GM20000 (cell line): ENCODE data around the gene VPS13D.

Experiments
- DNase-seq: peaks from one replicate; pipeline ENCODE4 v3.0.0; 2012; ENCODE audit warnings: low spot score
- TF ChIP-seq, protein P1 (sequence below): IDR thresholded peaks from 2 replicates; pipeline ENCODE4 v1.5.1; 2012; ENCODE audit warnings: mild to moderate bottlenecking, control low read depth; ENCODE audit errors: extremely low read depth, missing control alignments

The VPS13D gene

DNA sequence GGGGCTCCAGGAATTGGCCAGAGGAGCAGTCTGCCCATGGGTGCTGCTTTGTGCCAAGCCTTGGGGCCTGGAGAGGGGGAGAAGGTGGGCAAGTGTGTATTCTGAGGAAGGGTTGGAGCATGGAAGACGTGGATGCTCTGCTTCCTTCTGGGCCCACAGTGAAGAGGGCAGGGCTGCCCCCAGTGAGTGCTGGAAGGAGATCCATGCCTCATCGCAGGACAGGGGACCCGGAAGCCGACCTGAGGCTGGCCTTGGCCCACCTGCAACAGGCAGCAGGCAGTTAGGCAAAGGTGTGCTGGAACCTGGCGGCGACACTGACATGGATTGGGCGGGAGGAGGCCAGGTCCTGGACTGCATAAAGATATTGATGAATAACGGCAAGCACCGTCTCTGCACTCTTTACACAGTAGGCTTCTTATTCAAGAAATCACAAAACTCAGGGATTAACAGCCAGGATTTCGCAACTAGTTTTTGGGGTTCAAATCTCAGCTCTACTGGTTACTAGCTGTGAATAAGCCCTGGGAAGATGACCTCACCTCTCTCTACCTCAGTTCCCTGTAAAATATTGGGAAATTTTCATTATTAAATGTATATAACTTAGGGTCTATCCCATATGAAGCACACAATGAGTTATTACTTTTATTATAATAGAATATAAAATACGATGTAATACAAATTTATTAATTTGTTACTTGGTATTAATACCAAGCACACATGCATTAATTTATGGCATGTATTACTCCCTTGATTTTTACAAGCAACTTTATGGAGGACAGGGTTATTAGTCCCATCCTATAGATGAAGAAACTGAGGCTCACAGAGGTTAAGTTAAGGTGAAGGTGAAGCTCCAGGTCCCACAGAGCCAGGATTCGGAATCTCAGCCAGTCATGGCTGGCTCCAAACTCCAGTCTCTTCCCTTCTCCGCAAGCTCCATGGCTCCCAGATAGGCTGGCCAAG lies 325.9 kb downstream of the VPS13D start:
- TF ChIP-seq, protein P1, sequence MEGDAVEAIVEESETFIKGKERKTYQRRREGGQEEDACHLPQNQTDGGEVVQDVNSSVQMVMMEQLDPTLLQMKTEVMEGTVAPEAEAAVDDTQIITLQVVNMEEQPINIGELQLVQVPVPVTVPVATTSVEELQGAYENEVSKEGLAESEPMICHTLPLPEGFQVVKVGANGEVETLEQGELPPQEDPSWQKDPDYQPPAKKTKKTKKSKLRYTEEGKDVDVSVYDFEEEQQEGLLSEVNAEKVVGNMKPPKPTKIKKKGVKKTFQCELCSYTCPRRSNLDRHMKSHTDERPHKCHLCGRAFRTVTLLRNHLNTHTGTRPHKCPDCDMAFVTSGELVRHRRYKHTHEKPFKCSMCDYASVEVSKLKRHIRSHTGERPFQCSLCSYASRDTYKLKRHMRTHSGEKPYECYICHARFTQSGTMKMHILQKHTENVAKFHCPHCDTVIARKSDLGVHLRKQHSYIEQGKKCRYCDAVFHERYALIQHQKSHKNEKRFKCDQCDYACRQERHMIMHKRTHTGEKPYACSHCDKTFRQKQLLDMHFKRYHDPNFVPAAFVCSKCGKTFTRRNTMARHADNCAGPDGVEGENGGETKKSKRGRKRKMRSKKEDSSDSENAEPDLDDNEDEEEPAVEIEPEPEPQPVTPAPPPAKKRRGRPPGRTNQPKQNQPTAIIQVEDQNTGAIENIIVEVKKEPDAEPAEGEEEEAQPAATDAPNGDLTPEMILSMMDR, result no peak
- no peak for DNase-seq

DNA sequence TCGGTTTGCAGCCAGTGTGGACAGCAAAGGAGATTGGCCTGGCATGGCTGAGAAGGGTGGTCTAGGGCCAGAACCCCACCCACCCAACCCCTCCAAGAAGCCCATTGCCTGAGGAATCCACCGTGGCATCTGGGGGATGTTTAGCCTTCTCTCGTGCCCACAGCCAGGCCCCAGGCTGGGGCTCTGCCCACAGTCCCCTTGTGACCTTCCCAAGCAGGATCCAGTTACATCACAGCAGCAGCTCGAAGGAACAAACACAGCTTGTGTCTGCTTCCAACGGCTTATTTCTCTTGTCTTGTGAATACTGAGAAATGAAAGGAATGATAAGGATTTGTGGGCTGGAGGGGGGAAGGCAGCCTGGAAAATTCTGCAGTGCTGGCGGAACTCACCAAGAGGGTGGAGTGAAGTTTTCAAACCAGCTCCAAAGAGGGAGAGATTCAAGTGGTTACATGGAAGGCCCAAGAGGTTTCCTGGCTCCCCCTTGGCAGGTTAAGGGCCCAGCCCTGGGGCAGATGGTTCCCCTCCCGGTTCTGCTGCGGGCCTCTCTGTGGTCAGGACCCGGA lies 326.6 kb downstream of the VPS13D start:
- TF ChIP-seq, protein P1, result no peak
- DNase-seq, result no peak

DNA sequence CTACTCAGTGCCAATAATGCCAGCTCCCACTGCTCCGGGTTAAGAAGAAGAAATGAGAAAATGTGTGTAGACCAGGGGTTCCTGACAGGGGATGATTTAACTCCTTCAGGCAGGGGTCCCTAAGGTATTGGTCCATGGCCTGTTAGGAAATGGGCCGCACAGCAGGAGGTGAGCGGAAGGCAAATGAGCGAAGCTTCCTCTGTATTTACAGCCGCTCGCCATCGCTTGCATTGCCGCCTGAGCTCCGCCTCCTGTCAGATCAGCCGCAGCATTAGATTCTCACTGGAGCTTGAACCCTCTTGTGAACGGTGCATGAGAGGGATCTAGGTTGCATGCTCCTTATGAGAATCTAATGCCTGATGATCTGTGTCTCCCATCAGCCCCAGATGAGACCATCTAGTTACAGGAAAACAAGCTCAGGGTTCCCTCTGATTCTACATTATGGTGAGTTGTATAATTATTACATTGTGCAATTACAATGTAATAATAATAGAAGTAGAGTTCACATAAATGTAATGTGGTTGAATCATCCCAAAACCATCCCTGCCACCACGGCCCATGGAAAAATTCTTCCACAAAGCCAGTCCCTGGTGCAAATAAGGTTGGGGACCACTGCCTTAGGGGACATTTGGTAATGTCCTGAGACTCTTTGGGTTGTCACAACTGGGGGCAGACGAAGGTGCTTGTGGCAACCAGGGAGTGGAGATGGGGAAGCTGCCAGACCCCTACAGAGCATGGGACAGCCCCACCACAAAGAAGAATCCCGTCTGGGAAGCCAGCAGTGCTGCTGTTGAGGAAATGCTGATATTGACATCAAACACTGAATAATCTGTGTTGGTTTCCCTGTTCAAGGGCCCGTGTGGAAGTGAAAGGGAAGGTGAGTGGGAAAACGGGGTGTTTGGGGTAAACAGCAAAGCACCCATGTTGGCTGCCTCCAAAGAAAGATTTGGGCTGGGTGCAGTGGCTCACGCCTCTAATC lies 327.4 kb downstream of the VPS13D start:
- TF ChIP-seq, protein P1, result no peak
- DNase-seq, result no peak

DNA sequence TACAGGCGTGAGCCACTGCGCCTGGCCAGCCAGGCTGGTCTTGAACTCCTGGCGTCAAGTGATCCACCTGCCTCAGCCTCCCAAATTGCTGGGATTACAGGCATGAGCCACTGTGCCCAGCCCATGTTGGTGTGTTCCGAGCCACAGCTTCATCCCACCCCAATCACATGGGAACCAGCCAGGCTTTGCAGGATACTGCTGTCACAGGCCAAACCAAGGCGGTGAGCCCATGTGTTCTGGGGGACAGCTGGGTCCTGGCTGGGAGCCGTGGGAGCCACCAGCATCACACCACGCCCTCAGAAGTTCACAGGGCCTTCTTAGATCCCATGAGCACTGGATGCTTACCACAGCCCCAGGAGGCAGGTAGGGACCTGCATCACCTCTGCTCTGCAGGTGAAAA lies 331.3 kb downstream of the VPS13D start:
- no peak for DNase-seq
- TF ChIP-seq, protein P1, result no peak
